ENCODE data around the gene CPEB4.
A peak's percentile ranks its signal among the peaks of the same experiment; 100 is the strongest.

CPEB4 gene

GRCh38 chr5:173859408-173860159 lies 28.6 kb upstream of the CPEB4 start:
- no peak for DNase-seq

GRCh38 chr5:173862047-173862477 lies 26.1 kb upstream of the CPEB4 start:
- no peak for DNase-seq

GRCh38 chr5:173863359-173863758 lies 24.8 kb upstream of the CPEB4 start:
- DNase-seq, result no peak

GRCh38 chr5:173864126-173865050 lies 23.8 kb upstream of the CPEB4 start:
- no peak for DNase-seq

- DNase-seq, result no peak
Observed at GRCh38 chr5:173866243-173866857, 21.8 kb upstream of the CPEB4 start.

GRCh38 chr5:173866858-173867679 lies 21.1 kb upstream of the CPEB4 start:
- no peak for DNase-seq

- no peak for DNase-seq
Observed at GRCh38 chr5:173868096-173868880, 19.9 kb upstream of the CPEB4 start.

GRCh38 chr5:173869316-173869715 lies 18.8 kb upstream of the CPEB4 start:
- DNase-seq, result no peak

GRCh38 chr5:173872957-173873305 lies 15.2 kb upstream of the CPEB4 start:
- DNase-seq, result no peak

GRCh38 chr5:173873306-173873922 lies 14.7 kb upstream of the CPEB4 start:
- no peak for DNase-seq

- no peak for DNase-seq
Observed at GRCh38 chr5:173875189-173875588, 13.0 kb upstream of the CPEB4 start.

- DNase-seq, result no peak
Observed at GRCh38 chr5:173878224-173878967, 9.8 kb upstream of the CPEB4 start.

GRCh38 chr5:173880306-173880985 lies 7.7 kb upstream of the CPEB4 start:
- DNase-seq, result no peak

- no peak for DNase-seq
Observed at GRCh38 chr5:173881811-173882575, 6.2 kb upstream of the CPEB4 start.

- DNase-seq, result no peak
Observed at GRCh38 chr5:173882632-173883031, 5.5 kb upstream of the CPEB4 start.

GRCh38 chr5:173883347-173883924 lies 4.7 kb upstream of the CPEB4 start:
- no peak for DNase-seq

GRCh38 chr5:173884402-173885053 lies 3.6 kb upstream of the CPEB4 start:
- peak; percentile 29 for DNase-seq

GRCh38 chr5:173885054-173885443 lies 3.1 kb upstream of the CPEB4 start:
- no peak for DNase-seq
